ENCODE measurements around the gene ZBTB20. TPM values are rescaled to one million over a fixed set of nuclear protein-coding genes. Genes with fewer than 3 reads are reported as not detected.

Gene ZBTB20
- polyA plus RNA-seq, 1 donor from 2014 or later, result 4.8 TPM

DNA sequence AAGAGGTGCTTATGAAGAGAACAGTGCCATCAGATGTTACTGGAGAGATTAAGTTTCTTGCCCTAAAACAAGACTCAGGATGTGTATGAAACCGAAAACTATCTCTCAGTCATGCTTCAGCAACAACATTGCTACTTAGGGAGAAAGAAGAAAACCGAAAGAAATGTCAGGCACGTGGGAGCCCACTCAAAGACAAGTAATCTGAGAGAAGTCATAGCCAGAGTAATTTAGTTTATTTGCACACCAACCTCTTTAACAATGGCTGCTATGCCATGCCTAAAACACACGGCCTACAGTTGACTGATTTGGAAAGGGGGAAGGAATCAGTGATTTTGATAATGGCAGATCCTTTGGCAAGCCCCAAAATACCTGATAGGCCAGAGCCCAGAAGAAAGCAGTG, 690.3 kb downstream of the ZBTB20 start:
- Histone ChIP-seq H3F3A (ENCODE audit: insufficient read depth, low read length, poor library complexity, severe bottlenecking) (no peaks in the 10 kb centered on the region), H4K20me1 (ENCODE audit: insufficient read depth) (no peaks in the 10 kb centered on the region), H3K27ac (ENCODE audit: low read length) (no peak overlapping the region), H3K79me2 (replicated peaks; ENCODE audit: insufficient read depth, low read length) (peaks cover 26% of the 10 kb centered on the region), H3K9ac (ENCODE audit: low read length) (no peak overlapping the region), H3K36me3 (ENCODE audit: insufficient read depth, low read length) (no peaks in the 10 kb centered on the region), H3K9me3 (ENCODE audit: low read length) (no peaks in the 10 kb centered on the region), H2AFZ (ENCODE audit: low read depth, low read length) (no peak overlapping the region), H3K27me3 (ENCODE audit: insufficient read depth, low read depth, low read length) (no peaks in the 10 kb centered on the region), H3K4me3 (ENCODE audit: low read length) (no peak overlapping the region), H3K4me2 (ENCODE audit: low read length) (no peak overlapping the region), H3K9me2 (ENCODE audit: insufficient read depth, low read length) (no peaks in the 10 kb centered on the region)
- no peak for TF ChIP-seq POLR2AphosphoS5 (IDR thresholded peaks at IDR 0.05)
- TF ChIP-seq TAF1 (IDR thresholded peaks at IDR 0.05; ENCODE audit: low read depth), result no peak
- TF ChIP-seq, protein P1, sequence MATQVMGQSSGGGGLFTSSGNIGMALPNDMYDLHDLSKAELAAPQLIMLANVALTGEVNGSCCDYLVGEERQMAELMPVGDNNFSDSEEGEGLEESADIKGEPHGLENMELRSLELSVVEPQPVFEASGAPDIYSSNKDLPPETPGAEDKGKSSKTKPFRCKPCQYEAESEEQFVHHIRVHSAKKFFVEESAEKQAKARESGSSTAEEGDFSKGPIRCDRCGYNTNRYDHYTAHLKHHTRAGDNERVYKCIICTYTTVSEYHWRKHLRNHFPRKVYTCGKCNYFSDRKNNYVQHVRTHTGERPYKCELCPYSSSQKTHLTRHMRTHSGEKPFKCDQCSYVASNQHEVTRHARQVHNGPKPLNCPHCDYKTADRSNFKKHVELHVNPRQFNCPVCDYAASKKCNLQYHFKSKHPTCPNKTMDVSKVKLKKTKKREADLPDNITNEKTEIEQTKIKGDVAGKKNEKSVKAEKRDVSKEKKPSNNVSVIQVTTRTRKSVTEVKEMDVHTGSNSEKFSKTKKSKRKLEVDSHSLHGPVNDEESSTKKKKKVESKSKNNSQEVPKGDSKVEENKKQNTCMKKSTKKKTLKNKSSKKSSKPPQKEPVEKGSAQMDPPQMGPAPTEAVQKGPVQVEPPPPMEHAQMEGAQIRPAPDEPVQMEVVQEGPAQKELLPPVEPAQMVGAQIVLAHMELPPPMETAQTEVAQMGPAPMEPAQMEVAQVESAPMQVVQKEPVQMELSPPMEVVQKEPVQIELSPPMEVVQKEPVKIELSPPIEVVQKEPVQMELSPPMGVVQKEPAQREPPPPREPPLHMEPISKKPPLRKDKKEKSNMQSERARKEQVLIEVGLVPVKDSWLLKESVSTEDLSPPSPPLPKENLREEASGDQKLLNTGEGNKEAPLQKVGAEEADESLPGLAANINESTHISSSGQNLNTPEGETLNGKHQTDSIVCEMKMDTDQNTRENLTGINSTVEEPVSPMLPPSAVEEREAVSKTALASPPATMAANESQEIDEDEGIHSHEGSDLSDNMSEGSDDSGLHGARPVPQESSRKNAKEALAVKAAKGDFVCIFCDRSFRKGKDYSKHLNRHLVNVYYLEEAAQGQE (IDR thresholded peaks at IDR 0.05; ENCODE audit: borderline replicate concordance), result no peak
- no peak for TF ChIP-seq SMC3 (conservative IDR thresholded peaks at IDR 0.05; ENCODE audit: poor library complexity)
- no peak for TF ChIP-seq RAD21 (conservative IDR thresholded peaks at IDR 0.05)
- TF ChIP-seq, protein P2, sequence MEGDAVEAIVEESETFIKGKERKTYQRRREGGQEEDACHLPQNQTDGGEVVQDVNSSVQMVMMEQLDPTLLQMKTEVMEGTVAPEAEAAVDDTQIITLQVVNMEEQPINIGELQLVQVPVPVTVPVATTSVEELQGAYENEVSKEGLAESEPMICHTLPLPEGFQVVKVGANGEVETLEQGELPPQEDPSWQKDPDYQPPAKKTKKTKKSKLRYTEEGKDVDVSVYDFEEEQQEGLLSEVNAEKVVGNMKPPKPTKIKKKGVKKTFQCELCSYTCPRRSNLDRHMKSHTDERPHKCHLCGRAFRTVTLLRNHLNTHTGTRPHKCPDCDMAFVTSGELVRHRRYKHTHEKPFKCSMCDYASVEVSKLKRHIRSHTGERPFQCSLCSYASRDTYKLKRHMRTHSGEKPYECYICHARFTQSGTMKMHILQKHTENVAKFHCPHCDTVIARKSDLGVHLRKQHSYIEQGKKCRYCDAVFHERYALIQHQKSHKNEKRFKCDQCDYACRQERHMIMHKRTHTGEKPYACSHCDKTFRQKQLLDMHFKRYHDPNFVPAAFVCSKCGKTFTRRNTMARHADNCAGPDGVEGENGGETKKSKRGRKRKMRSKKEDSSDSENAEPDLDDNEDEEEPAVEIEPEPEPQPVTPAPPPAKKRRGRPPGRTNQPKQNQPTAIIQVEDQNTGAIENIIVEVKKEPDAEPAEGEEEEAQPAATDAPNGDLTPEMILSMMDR (IDR thresholded peaks at IDR 0.05; ENCODE audit: poor library complexity, severe bottlenecking), result no peak
- TF ChIP-seq EP300 (conservative IDR thresholded peaks at IDR 0.05; ENCODE audit: poor library complexity, severe bottlenecking), result no peak
- TF ChIP-seq EZH2 (IDR thresholded peaks at IDR 0.05; ENCODE audit: borderline replicate concordance, insufficient read depth, low read length, poor library complexity, severe bottlenecking), result no peak
- no peak for TF ChIP-seq MXI1 (conservative IDR thresholded peaks at IDR 0.05; ENCODE audit: poor library complexity, severe bottlenecking)

DNA sequence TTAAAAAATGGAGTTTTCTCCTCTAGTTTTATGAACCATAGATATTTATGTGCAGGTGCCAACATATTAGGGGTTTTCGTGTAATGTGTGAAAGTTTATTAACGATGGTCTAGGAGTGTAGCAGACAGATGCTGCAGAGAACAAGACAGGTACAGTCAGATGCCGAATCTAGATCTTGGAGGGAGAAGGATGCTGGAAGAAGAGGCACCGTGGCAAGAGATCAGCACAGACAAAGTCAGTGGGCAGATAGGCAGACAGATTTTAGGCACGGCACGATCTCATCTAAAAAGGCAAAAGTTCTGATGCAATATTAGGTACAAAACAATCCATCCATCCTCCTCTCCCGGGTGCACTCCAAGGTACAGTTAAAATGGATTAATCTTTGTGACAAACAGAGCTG, 691.7 kb downstream of the ZBTB20 start:
- peak overlapping the region; percentile 63 for H3K4me2 ChIP-seq (ENCODE audit: low read length)
- H3K9me3 ChIP-seq (ENCODE audit: low read length), result no peaks in the 10 kb centered on the region
- peak overlapping the region; percentile 75 for H3K4me3 ChIP-seq (ENCODE audit: low read length)
- H3K9ac ChIP-seq (ENCODE audit: low read length), result peak overlapping the region; percentile 79
- H3K79me2 ChIP-seq (replicated peaks; ENCODE audit: insufficient read depth, low read length), result peaks cover 39% of the 10 kb centered on the region
- H3K36me3 ChIP-seq (ENCODE audit: insufficient read depth, low read length), result no peaks in the 10 kb centered on the region
- no peaks in the 10 kb centered on the region for H4K20me1 ChIP-seq (ENCODE audit: insufficient read depth)
- H2AFZ ChIP-seq (ENCODE audit: low read depth, low read length), result no peak overlapping the region
- peak overlapping the region; percentile 88 for H3K27ac ChIP-seq (ENCODE audit: low read length)
- no peak for TF ChIP-seq EP300 (conservative IDR thresholded peaks at IDR 0.05; ENCODE audit: poor library complexity, severe bottlenecking)
- no peak for TF ChIP-seq RAD21 (conservative IDR thresholded peaks at IDR 0.05)
- TF ChIP-seq SMC3 (conservative IDR thresholded peaks at IDR 0.05; ENCODE audit: poor library complexity), result no peak
- TF ChIP-seq, protein P2 (IDR thresholded peaks at IDR 0.05; ENCODE audit: poor library complexity, severe bottlenecking), result no peak
- no peak for TF ChIP-seq POLR2AphosphoS5 (IDR thresholded peaks at IDR 0.05)
- no peak for TF ChIP-seq MXI1 (conservative IDR thresholded peaks at IDR 0.05; ENCODE audit: poor library complexity, severe bottlenecking)
- TF ChIP-seq TAF1 (IDR thresholded peaks at IDR 0.05; ENCODE audit: low read depth), result no peak
- TF ChIP-seq EZH2 (IDR thresholded peaks at IDR 0.05; ENCODE audit: borderline replicate concordance, insufficient read depth, low read length, poor library complexity, severe bottlenecking), result no peak
- TF ChIP-seq, protein P1 (IDR thresholded peaks at IDR 0.05; ENCODE audit: borderline replicate concordance), result no peak
- no peaks in the 10 kb centered on the region for H3F3A ChIP-seq (ENCODE audit: insufficient read depth, low read length, poor library complexity, severe bottlenecking)
- H3K9me2 ChIP-seq (ENCODE audit: insufficient read depth, low read length), result no peaks in the 10 kb centered on the region
- H3K27me3 ChIP-seq (ENCODE audit: insufficient read depth, low read depth, low read length), result no peaks in the 10 kb centered on the region

All from neural cell (in vitro differentiated cells).